Activated naive CD4-positive, alpha-beta T cell treated with anti-CD3 and anti-CD28 coated beads, Interleukin-2, amount 50 U/mL, for 72 hours (primary cell): ENCODE data around the gene HUS1B. TPM values are rescaled to one million over a fixed set of nuclear protein-coding genes. Genes with fewer than 3 reads are reported as not detected.

ENCODE experiments used
- ATAC-seq, 2 donors: fragments of 150-1000 bp; cut with Tn5 transposase; 2 replicates each; pipeline ENCODE4 v1.10.0; 2021; ENCODE audit warnings: mild to moderate bottlenecking in 2 of 2, moderate library complexity in 2 of 2
- DNase-seq, 2 donors: peaks; one replicate each; pipeline ENCODE4 v3.0.0; 2021 to 2022; ENCODE audit warnings: low spot score in 2 of 2
- H3K27ac Mint-ChIP-seq, 2 donors: one replicate each; pipeline ENCODE4 v1.8.0; 2022; ENCODE audit warnings: mild to moderate bottlenecking in 2 of 2, mixed read lengths in 2 of 2
- H3K36me3 Mint-ChIP-seq, 2 donors: one replicate each; pipeline ENCODE4 v1.8.0; 2022; ENCODE audit warnings: mixed read lengths in 2 of 2
- H3K9me3 Mint-ChIP-seq, 2 donors: one replicate each; pipeline ENCODE4 v1.8.0; 2022; ENCODE audit warnings: mixed read lengths in 2 of 2
- total RNA-seq, 2 donors: library from RNA; stranded (reverse); gene quantifications; one replicate each; pipeline ENCODE4 v1.2.3, GENCODE V29; 2022

The HUS1B gene
- total RNA-seq, 2 donors from 2014 or later = 1.6 to 1.9 TPM

DNA sequence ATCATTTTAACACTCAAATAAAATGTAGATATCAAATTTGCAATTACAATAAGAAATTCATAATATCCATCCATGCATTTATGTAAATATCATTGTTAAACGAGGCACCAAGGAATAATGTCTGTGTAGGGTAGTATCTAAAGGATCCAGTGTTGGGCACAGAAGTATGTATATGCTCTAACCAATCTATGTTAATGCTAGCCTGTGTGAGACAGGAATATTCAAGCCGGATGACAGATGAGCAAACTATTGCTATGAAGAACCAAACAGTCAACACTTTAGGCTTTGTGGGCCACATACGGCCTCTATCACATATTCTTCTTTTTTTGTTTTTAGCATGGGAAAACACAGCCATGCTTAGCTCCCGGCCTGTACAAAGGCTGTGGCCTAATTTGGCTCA, 45.0 kb downstream of the HUS1B start:
- Mint-ChIP-seq H3K9me3 (no peaks in the 10 kb centered on the region), H3K27ac (no peak overlapping the region), H3K36me3 (peaks cover 7 to 18% of the 10 kb centered on the region in 2 donors)
- DNase-seq (no peak), ATAC-seq (no peak)

GRCh38 chr6:610882-611281, 46.0 kb downstream of the HUS1B start:
- peak in 1 of 2 donors; percentile 28 for ATAC-seq
- peaks cover 14 to 25% of the 10 kb centered on the region in 2 donors for H3K36me3 Mint-ChIP-seq
- peaks cover 0 to 2% of the 10 kb centered on the region in 2 donors for H3K9me3 Mint-ChIP-seq
- no peak for DNase-seq
- H3K27ac Mint-ChIP-seq = peak overlapping the region; percentile 59 to 75

GRCh38 chr6:609905-610304, 47.0 kb downstream of the HUS1B start:
- no peak for ATAC-seq
- Mint-ChIP-seq H3K9me3 (peaks cover 0 to 4% of the 10 kb centered on the region in 2 donors), H3K36me3 (peaks cover 13 to 26% of the 10 kb centered on the region in 2 donors), H3K27ac (no peak overlapping the region)
- no peak for DNase-seq

- Mint-ChIP-seq H3K36me3 (peaks cover 13 to 26% of the 10 kb centered on the region in 2 donors), H3K9me3 (peaks cover 0 to 4% of the 10 kb centered on the region in 2 donors), H3K27ac (no peak overlapping the region)
- ATAC-seq (no peak), DNase-seq (no peak)
Measured at GRCh38 chr6:606829-607379, 50.0 kb downstream of the HUS1B start.

Other genes with a start within 250 kb of the HUS1B start
- 10 to 100 TPM; 30.7 to 49.3 TPM for gene EXOC2, start 36.0 kb upstream of the HUS1B start, total RNA-seq